K562 (cell line): ENCODE data around the gene PMVK. TPM values are rescaled to one million over a fixed set of nuclear protein-coding genes. Genes with fewer than 3 reads are reported as not detected.

Experiments used
- ATAC-seq: fragments of 200-7000 bp; cut with Tn5 transposase; 3 replicates; pipeline ENCODE4 v1.9.1; 2020; ENCODE audit warnings: moderate library complexity
- BruUV-seq: library from RNA; stranded (reverse); fragments of 400-500 nt; replicated peaks from 2 replicates; lab custom pipeline; 2021; lab: Mats Ljungman, UMichigan
- CTCF ChIA-PET: fragments of 300-600 bp; formaldehyde crosslinking; extraction: SDS; loops from one replicate; lab custom pipeline; 2021; ENCODE audit warnings: low intra/inter-chr PET ratio; lab: Yijun Ruan, JAX
- POLR2A ChIA-PET: fragments of 300-600, 350-650 bp; sonication (Branson Sonifier 250); formaldehyde crosslinking; extraction: SDS; loops from one replicate; lab custom pipeline; 2021; ENCODE audit warnings: antibody characterized with exemption, inconsistent platforms; lab: Yijun Ruan, JAX
- DNase-seq, 4 experiments: peaks; one replicate each; pipeline versions ENCODE4 v3.0.0 to v3.0.0-alpha.2; 2011 to 2018; ENCODE audit warnings: low spot score in 3 of 4, mixed read lengths in 3 of 4; ENCODE audit errors: extremely low read depth in 1 of 4
- FAIRE-seq: peaks from 2 replicates; lab custom pipeline; 2011; peaks lifted over from hg19 to GRCh38; lab: Jason Lieb, UNC
- H2AFZ ChIP-seq: 2 replicates; pipeline ENCODE4 v1.6.0; 2011; ENCODE audit warnings: low read depth, low read length, control low read depth, inconsistent platforms
- H3K27ac ChIP-seq: fragments of 200-600 bp; 3 replicates; pipeline ENCODE4 v1.8.0; 2011; ENCODE audit warnings: low read depth, mild to moderate bottlenecking, control low read depth, inconsistent platforms, low read length, moderate library complexity, mixed read lengths; ENCODE audit errors: extremely low read depth
- H3K27me3 ChIP-seq, 2 experiments: fragments of 300-600 bp in 1 of 2; 2 replicates in 1 of 2; 3 replicates in 1 of 2; pipeline versions ENCODE4 v1.6.0 to v1.8.0; 2011; ENCODE audit warnings: inconsistent platforms in 2 of 2, low read length in 2 of 2, mild to moderate bottlenecking in 1 of 2, mixed read lengths in 1 of 2, moderate library complexity in 1 of 2; ENCODE audit not compliant: control insufficient read depth in 2 of 2, insufficient read depth in 2 of 2
- H3K36me3 ChIP-seq: fragments of 300-600 bp; 3 replicates; pipeline ENCODE4 v1.8.0; 2011; ENCODE audit warnings: mild to moderate bottlenecking, low read length, inconsistent platforms; ENCODE audit not compliant: control insufficient read depth, insufficient read depth
- H3K4me1 ChIP-seq, 2 experiments: fragments of 200-600 bp in 1 of 2; replicated peaks in 1 of 2; 2 replicates in 1 of 2; 3 replicates in 1 of 2; pipeline versions ENCODE4 v1.5.1 to v1.8.0; 2011; ENCODE audit warnings: inconsistent platforms in 2 of 2, low read length in 2 of 2, mild to moderate bottlenecking in 1 of 2, mixed read lengths in 1 of 2, moderate library complexity in 1 of 2; ENCODE audit not compliant: control insufficient read depth in 2 of 2, insufficient read depth in 2 of 2
- H3K4me2 ChIP-seq: 2 replicates; pipeline ENCODE4 v1.6.1; 2011; ENCODE audit warnings: low read length, control low read depth, inconsistent platforms, mixed read lengths; ENCODE audit not compliant: insufficient read depth
- H3K4me3 ChIP-seq: fragments of 200-600 bp; sonication (generic), shearing (Covaris generic); 2 replicates; pipeline ENCODE4 v1.5.1; 2016; ENCODE audit warnings: control low read depth, inconsistent platforms
- H3K79me2 ChIP-seq: fragments of 200-600 bp; 3 replicates; pipeline ENCODE4 v1.8.0; 2011; ENCODE audit warnings: low read length, inconsistent platforms; ENCODE audit not compliant: control insufficient read depth, insufficient read depth
- H3K9ac ChIP-seq, 2 experiments: 2 replicates each; pipeline versions ENCODE4 v1.6.0 to v1.6.1; 2011; ENCODE audit warnings: low read depth in 2 of 2, low read length in 2 of 2, control low read depth in 1 of 2, inconsistent platforms in 1 of 2, mild to moderate bottlenecking in 1 of 2, mixed read lengths in 1 of 2; ENCODE audit not compliant: insufficient read depth in 1 of 2
- H3K9me1 ChIP-seq: one replicate; pipeline ENCODE4 v1.6.0; 2011; ENCODE audit warnings: inconsistent platforms, mild to moderate bottlenecking, low read length, moderate library complexity; ENCODE audit not compliant: control insufficient read depth, insufficient read depth
- H3K9me3 ChIP-seq: replicated peaks from 2 replicates; pipeline ENCODE4 v1.5.1; 2011; ENCODE audit warnings: low read depth, low read length, inconsistent platforms; ENCODE audit not compliant: control insufficient read depth, insufficient read depth
- H4K20me1 ChIP-seq: replicated peaks from 2 replicates; pipeline ENCODE4 v1.6.1; 2011; ENCODE audit warnings: low read length, inconsistent platforms, mixed read lengths; ENCODE audit not compliant: control insufficient read depth, insufficient read depth
- ARID1B ChIP-seq: fragments of 450-650 bp; IDR thresholded peaks from 2 replicates; pipeline ENCODE4 v1.6.1; 2016; ENCODE audit warnings: antibody characterized with exemption, mild to moderate bottlenecking, inconsistent platforms
- BRD9 ChIP-seq: fragments of 450-650 bp; IDR thresholded peaks from 2 replicates; pipeline ENCODE4 v1.6.1; 2018; ENCODE audit warnings: low read depth; ENCODE audit not compliant: partially characterized antibody
- CBFA2T3 ChIP-seq: fragments of 450-650 bp; IDR thresholded peaks from 2 replicates; pipeline ENCODE4 v1.6.1; 2017
- CEBPB ChIP-seq: fragments of 450-650 bp; IDR thresholded peaks from 2 replicates; pipeline ENCODE4 v1.6.1; 2016; ENCODE audit warnings: missing genetic modification characterization, missing compliant biosample characterization
- EWSR1 ChIP-seq: fragments of 450-650 bp; IDR thresholded peaks from 2 replicates; pipeline ENCODE4 v1.6.1; 2018; ENCODE audit warnings: borderline replicate concordance, mild to moderate bottlenecking, low read depth, moderate library complexity; ENCODE audit not compliant: partially characterized antibody
- HDAC8 ChIP-seq: fragments of 450-650 bp; IDR thresholded peaks from 2 replicates; pipeline ENCODE4 v1.6.1; 2016; ENCODE audit warnings: mild to moderate bottlenecking, missing genetic modification characterization, moderate library complexity, missing compliant biosample characterization
- IFI16 ChIP-seq: fragments of 250-450 bp; sonication (Bioruptor Pico); IDR thresholded peaks from 2 replicates; pipeline ENCODE4 v2.1.2; 2022; ENCODE audit warnings: mild to moderate bottlenecking, inconsistent platforms
- KAT7 ChIP-seq: sonication (generic); formaldehyde crosslinking; IDR thresholded peaks from 2 replicates; pipeline ENCODE4 v1.8.0; 2022; ENCODE audit warnings: missing genetic modification reagents, mild to moderate bottlenecking, borderline replicate concordance
- KAT8 ChIP-seq: fragments of 450-650 bp; IDR thresholded peaks from 2 replicates; pipeline ENCODE4 v1.6.1; 2016; ENCODE audit warnings: low read depth, mild to moderate bottlenecking
- MYBL2 ChIP-seq, 2 experiments: fragments of 450-650 bp in 1 of 2; sonication (generic) in 1 of 2; formaldehyde crosslinking in 1 of 2; IDR thresholded peaks; 2 replicates each; pipeline versions ENCODE4 v1.6.1 to v1.8.1; 2017 to 2022; ENCODE audit warnings: borderline replicate concordance in 1 of 2, inconsistent platforms in 1 of 2, low read depth in 1 of 2, mild to moderate bottlenecking in 1 of 2, missing genetic modification reagents in 1 of 2, moderate library complexity in 1 of 2
- NR0B1 ChIP-seq: fragments of 450-650 bp; IDR thresholded peaks from one replicate; pipeline ENCODE4 v1.6.1; 2018; ENCODE audit warnings: mild to moderate bottlenecking, moderate library complexity; ENCODE audit not compliant: partially characterized antibody
- NRF1 ChIP-seq, 2 experiments: fragments of 450-650 bp; IDR thresholded peaks in 1 of 2; conservative IDR thresholded peaks in 1 of 2; 2 replicates each; pipeline ENCODE4 v1.6.1; 2014; ENCODE audit warnings: mild to moderate bottlenecking in 2 of 2
- PTRF ChIP-seq: fragments of 450-650 bp; IDR thresholded peaks from 2 replicates; pipeline ENCODE4 v1.6.1; 2016; ENCODE audit warnings: mild to moderate bottlenecking, missing genetic modification characterization, missing compliant biosample characterization
- PURB ChIP-seq: sonication (generic); formaldehyde crosslinking; IDR thresholded peaks from 2 replicates; pipeline ENCODE4 v1.9.0; 2021; ENCODE audit warnings: low read depth, mild to moderate bottlenecking, missing genetic modification reagents
- TCF3 ChIP-seq: sonication (generic); formaldehyde crosslinking; IDR thresholded peaks from 2 replicates; pipeline ENCODE4 v1.4.0; 2020; ENCODE audit warnings: mild to moderate bottlenecking, missing genetic modification reagents
- TOE1 ChIP-seq, 2 experiments: fragments of 450-650 bp in 1 of 2; sonication (generic) in 1 of 2; formaldehyde crosslinking in 1 of 2; IDR thresholded peaks; 2 replicates each; pipeline versions ENCODE4 v1.7.1 to v1.8.0; 2016 to 2022; ENCODE audit warnings: borderline replicate concordance in 2 of 2, mild to moderate bottlenecking in 2 of 2, antibody characterized with exemption in 1 of 2, inconsistent platforms in 1 of 2, low read depth in 1 of 2, missing genetic modification reagents in 1 of 2, moderate library complexity in 1 of 2
- ZNF133 ChIP-seq: fragments of 250-450 bp; sonication (Bioruptor Pico); IDR thresholded peaks from 2 replicates; pipeline ENCODE4 v1.4.0; 2020; ENCODE audit warnings: mild to moderate bottlenecking
- ZNF253 ChIP-seq: fragments of 250-450 bp; sonication (Bioruptor Pico); conservative IDR thresholded peaks from 2 replicates; pipeline ENCODE4 v1.6.1; 2021; ENCODE audit warnings: mild to moderate bottlenecking
- WGBS: fragments of 100-300 bp; shearing (Covaris generic); methylation state at CpG from one replicate; pipeline ENCODE4 v1.1.6; 2016; ENCODE audit warnings: low coverage, mixed read lengths; ENCODE audit not compliant: insufficient coverage; ENCODE audit errors: missing lambda C conversion rate; 5-methylcytosine and 5-hydroxymethylcytosine counted together
- in situ Hi-C: fragments of 300-500 bp; cut with MboI; formaldehyde crosslinking; loops from 4 replicates; pipeline ENCODE4 v1.15.0; 2018; ENCODE audit warnings: inconsistent platforms, mixed read lengths
- intact Hi-C: fragments of 100-400 bp; cut with micrococcal nuclease; formaldehyde crosslinking; loops from 2 replicates; pipeline ENCODE4 v1.14.2; 2022
- polyA plus RNA-seq, 8 experiments: library from polyadenylated mRNA; depleted of rRNA in 4 of 8; stranded (reverse) in 5 of 8; unstranded in 3 of 8; fragments of >200 nt; fragmentation: Nextera tagmentation in 2 of 8; fragmentation: Illumina TruSeq in 1 of 8; extraction: Ambion mirVana in 2 of 8; extraction: Trizol in 1 of 8; gene quantifications; 2 replicates each; pipeline versions ENCODE4 v1.2.1 to v1.2.3, GENCODE V29; 2011 to 2014; ENCODE audit warnings: inconsistent platforms in 1 of 8, missing spikeins in 1 of 8
- total RNA-seq, 7 experiments: library from RNA; depleted of rRNA in 6 of 7; stranded (reverse); fragments of >200 nt in 6 of 7; fragmentation: Illumina TruSeq in 2 of 7; extraction: Trizol in 2 of 7; gene quantifications; 2 replicates each; pipeline versions ENCODE4 v1.2.1 to v1.2.3, GENCODE V29; 2011 to 2021; ENCODE audit warnings: low replicate concordance in 1 of 7
- TF ChIP-seq, protein P1 (sequence below): fragments of 450-650 bp; IDR thresholded peaks from 2 replicates; pipeline ENCODE4 v1.6.1; 2014; ENCODE audit warnings: low read depth, mild to moderate bottlenecking, moderate library complexity, borderline replicate concordance
- TF ChIP-seq, protein P2 (sequence below): sonication (generic); formaldehyde crosslinking; IDR thresholded peaks from 2 replicates; pipeline ENCODE4 v1.8.0; 2022; ENCODE audit warnings: mild to moderate bottlenecking, missing genetic modification reagents

The PMVK gene
- total and polyA plus RNA-seq, 9 of the 15 experiments (the other 6 are each of a cell fraction or from before 2014, with no cell fraction given) = 1.1 to 15.3 (median 6.3) TPM

DNA sequence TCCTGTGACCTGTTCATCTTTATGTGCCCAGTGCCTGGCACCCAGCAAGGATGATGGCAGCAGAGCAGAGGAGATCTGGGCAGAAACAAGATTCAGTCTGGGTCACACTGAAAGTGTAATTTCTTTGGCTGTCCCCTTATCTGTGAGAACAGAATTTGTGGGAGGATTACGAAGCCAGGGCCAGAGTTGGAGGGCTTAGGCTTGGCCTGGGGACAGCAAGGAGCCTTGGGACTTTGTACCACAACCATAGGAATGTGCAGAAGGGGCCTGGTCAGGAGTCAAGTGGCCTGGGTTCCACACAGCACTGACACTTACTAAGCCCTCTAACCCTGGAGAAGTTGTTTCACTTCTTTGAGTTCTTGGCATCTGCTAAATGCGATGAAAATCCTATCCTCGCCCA is 12.8 kb downstream of the PMVK start:
- POLR2A ChIA-PET = no interaction called here
- Histone ChIP-seq H3K9me1 (peaks cover 3% of the 10 kb centered on the region), H3K79me2 (no peaks in the 10 kb centered on the region), H3K4me1 (peaks cover 7 to 12% of the 10 kb centered on the region in 2 experiments; a peak in 4 of 5 replicates), H3K36me3 (peaks cover 4% of the 10 kb centered on the region; the same call in 2 of the 3 replicates), H3K9ac (peak overlapping the region in 1 of 2 experiments; percentile 74; a peak in 1 of 4 replicates), H3K27ac (no peak overlapping the region), H2AFZ (no peak overlapping the region), H3K9me3 (no peaks in the 10 kb centered on the region), H3K4me2 (no peak overlapping the region; the same call in 1 of the 2 replicates), H3K4me3 (no peak overlapping the region), H3K27me3 (no peaks in the 10 kb centered on the region), H4K20me1 (no peaks in the 10 kb centered on the region)
- peak in 2 of 4 experiments; percentile 37 to 38 for DNase-seq
- BruUV-seq = no TSS peak
- peak; percentile 74 for ATAC-seq
- in situ Hi-C loops = no loop called here
- WGBS = 58% methylated on average over 3 of the region's 3 CpGs
- intact Hi-C loops = no loop called here
- CTCF ChIA-PET = no interaction called here
- FAIRE-seq = peak; percentile 65
- TF ChIP-seq, protein P1, sequence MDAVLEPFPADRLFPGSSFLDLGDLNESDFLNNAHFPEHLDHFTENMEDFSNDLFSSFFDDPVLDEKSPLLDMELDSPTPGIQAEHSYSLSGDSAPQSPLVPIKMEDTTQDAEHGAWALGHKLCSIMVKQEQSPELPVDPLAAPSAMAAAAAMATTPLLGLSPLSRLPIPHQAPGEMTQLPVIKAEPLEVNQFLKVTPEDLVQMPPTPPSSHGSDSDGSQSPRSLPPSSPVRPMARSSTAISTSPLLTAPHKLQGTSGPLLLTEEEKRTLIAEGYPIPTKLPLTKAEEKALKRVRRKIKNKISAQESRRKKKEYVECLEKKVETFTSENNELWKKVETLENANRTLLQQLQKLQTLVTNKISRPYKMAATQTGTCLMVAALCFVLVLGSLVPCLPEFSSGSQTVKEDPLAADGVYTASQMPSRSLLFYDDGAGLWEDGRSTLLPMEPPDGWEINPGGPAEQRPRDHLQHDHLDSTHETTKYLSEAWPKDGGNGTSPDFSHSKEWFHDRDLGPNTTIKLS = no peak
- TF ChIP-seq KAT7 (CRISPR knock-in tag) (no peak), EWSR1 (no peak), TCF3 (CRISPR knock-in tag) (peak; percentile 66), ZNF253 (no peak), CEBPB (tag) (no peak), ZNF133 (CRISPR knock-in tag) (no peak), PURB (no peak), PTRF (tag) (no peak), IFI16 (CRISPR knock-in tag) (no peak), BRD9 (no peak), ARID1B (peak; percentile 57), NR0B1 (no peak), MYBL2 (IDR thresholded peaks at IDR 0.05; ENCODE audit: low read depth) (no peak), MYBL2 (CRISPR knock-in tag; IDR thresholded peaks at IDR 0.05; ENCODE audit: borderline replicate concordance) (no peak), NRF1 (conservative IDR thresholded peaks at IDR 0.05 in 1 of 2, IDR thresholded peaks at IDR 0.05 in 1 of 2) (no peak), CBFA2T3 (peak; percentile 38), KAT8 (no peak), TOE1 (IDR thresholded peaks at IDR 0.05; ENCODE audit: borderline replicate concordance) (no peak), TOE1 (CRISPR knock-in tag; IDR thresholded peaks at IDR 0.05; ENCODE audit: borderline replicate concordance, low read depth) (no peak), HDAC8 (tag) (no peak)
- TF ChIP-seq, protein P2, sequence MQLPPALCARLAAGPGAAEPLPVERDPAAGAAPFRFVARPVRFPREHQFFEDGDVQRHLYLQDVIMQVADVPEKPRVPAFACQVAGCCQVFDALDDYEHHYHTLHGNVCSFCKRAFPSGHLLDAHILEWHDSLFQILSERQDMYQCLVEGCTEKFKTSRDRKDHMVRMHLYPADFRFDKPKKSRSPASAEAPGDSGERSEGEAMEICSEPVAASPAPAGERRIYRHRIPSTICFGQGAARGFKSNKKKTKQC (CRISPR knock-in tag) = no peak
